GM23338 (cell line): ENCODE data around the gene CDYL2. TPM values are rescaled to one million over a fixed set of nuclear protein-coding genes. Genes with fewer than 3 reads are reported as not detected.

Source experiments
- ATAC-seq: fragments of 200-7000 bp; cut with Tn5 transposase; 3 replicates; pipeline ENCODE4 v1.9.1; 2020
- DNase-seq: peaks from one replicate; pipeline ENCODE4 v3.0.0-alpha.2; 2015; ENCODE audit warnings: low spot score
- H2AFZ ChIP-seq: fragments of 200-600 bp; sonication (generic); 2 replicates; pipeline ENCODE4 v1.8.0; 2016; ENCODE audit warnings: antibody characterized with exemption, mild to moderate bottlenecking, moderate library complexity
- H3F3A ChIP-seq: fragments of 200-600 bp; sonication (generic); replicated peaks from 2 replicates; pipeline ENCODE4 v1.8.0; 2017; ENCODE audit warnings: antibody characterized with exemption, mixed run types, low read depth
- H3K27ac ChIP-seq: fragments of 200-600 bp; sonication (generic); 2 replicates; pipeline ENCODE4 v1.6.1; 2016; ENCODE audit warnings: low read depth
- H3K27me3 ChIP-seq: fragments of 200-600 bp; sonication (generic); 2 replicates; pipeline ENCODE4 v1.8.0; 2016; ENCODE audit warnings: mild to moderate bottlenecking, mixed run types, moderate library complexity; ENCODE audit not compliant: insufficient read depth
- H3K36me3 ChIP-seq: fragments of 200-600 bp; sonication (generic); 2 replicates; pipeline ENCODE4 v1.8.0; 2016; ENCODE audit warnings: mild to moderate bottlenecking; ENCODE audit not compliant: insufficient read depth
- H3K4me1 ChIP-seq: fragments of 200-600 bp; sonication (generic); 2 replicates; pipeline ENCODE4 v1.8.0; 2016; ENCODE audit warnings: mild to moderate bottlenecking, moderate library complexity; ENCODE audit not compliant: insufficient read depth
- H3K4me2 ChIP-seq: fragments of 200-600 bp; sonication (generic); 2 replicates; pipeline ENCODE4 v1.7.1; 2017; ENCODE audit warnings: mixed run types
- H3K4me3 ChIP-seq: fragments of 200-600 bp; sonication (generic); 2 replicates; pipeline ENCODE4 v1.6.1; 2016; ENCODE audit warnings: mixed run types
- H3K79me2 ChIP-seq: fragments of 200-600 bp; sonication (generic); replicated peaks from 2 replicates; pipeline ENCODE4 v1.8.0; 2017; ENCODE audit warnings: mild to moderate bottlenecking; ENCODE audit not compliant: insufficient read depth
- H3K9me2 ChIP-seq: fragments of 200-600 bp; sonication (generic); 2 replicates; pipeline ENCODE4 v1.8.0; 2017; ENCODE audit not compliant: insufficient read depth
- H4K20me1 ChIP-seq: fragments of 200-600 bp; sonication (generic); replicated peaks from 2 replicates; pipeline ENCODE4 v1.8.0; 2017; ENCODE audit warnings: mild to moderate bottlenecking; ENCODE audit not compliant: insufficient read depth
- H3K27ac Mint-ChIP-seq: 2 replicates; pipeline ENCODE4 v1.8.0; 2020; ENCODE audit warnings: inconsistent platforms, mild to moderate bottlenecking, moderate library complexity, mixed read lengths
- H3K27me3 Mint-ChIP-seq: 3 replicates; pipeline ENCODE4 v1.8.0; 2022; ENCODE audit warnings: low read depth, mild to moderate bottlenecking, moderate library complexity, mixed read lengths, inconsistent platforms; ENCODE audit not compliant: insufficient read depth, poor library complexity
- H3K36me3 Mint-ChIP-seq: 3 replicates; pipeline ENCODE4 v1.8.0; 2021; ENCODE audit warnings: low read depth, mild to moderate bottlenecking, inconsistent platforms, moderate library complexity, mixed read lengths
- H3K4me1 Mint-ChIP-seq: 3 replicates; pipeline ENCODE4 v1.8.0; 2020; ENCODE audit warnings: mild to moderate bottlenecking, inconsistent platforms, mixed read lengths
- H3K4me3 Mint-ChIP-seq: 3 replicates; pipeline ENCODE4 v1.8.0; 2021; ENCODE audit warnings: moderate library complexity, mild to moderate bottlenecking, inconsistent platforms, mixed read lengths
- H3K9me3 Mint-ChIP-seq: 3 replicates; pipeline ENCODE4 v1.8.0; 2020; ENCODE audit warnings: moderate library complexity, mild to moderate bottlenecking, inconsistent platforms, mixed read lengths
- CREB1 ChIP-seq: fragments of 250-450 bp; sonication (Bioruptor Pico); IDR thresholded peaks from 2 replicates; pipeline ENCODE4 v1.5.0; 2020; ENCODE audit warnings: low read depth, mild to moderate bottlenecking, moderate library complexity
- ETS1 ChIP-seq: IDR thresholded peaks from 2 replicates; pipeline ENCODE4 v1.6.1; 2016; ENCODE audit warnings: antibody characterized with exemption
- EZH2 ChIP-seq: fragments of 200-600 bp; sonication (generic); IDR thresholded peaks from one replicate; pipeline ENCODE4 v1.8.0; 2017; ENCODE audit warnings: antibody characterized with exemption, mild to moderate bottlenecking, low read depth; ENCODE audit not compliant: unreplicated experiment
- JUNB ChIP-seq: IDR thresholded peaks from one replicate; pipeline ENCODE4 v1.6.1; 2016; ENCODE audit warnings: antibody characterized with exemption; ENCODE audit not compliant: unreplicated experiment
- NANOG ChIP-seq: IDR thresholded peaks from 2 replicates; pipeline ENCODE4 v1.6.1; 2016; ENCODE audit warnings: antibody characterized with exemption, borderline replicate concordance
- STAT1 ChIP-seq: IDR thresholded peaks from one replicate; pipeline ENCODE4 v1.6.1; 2016; ENCODE audit warnings: antibody characterized with exemption; ENCODE audit not compliant: unreplicated experiment
- polyA plus RNA-seq: library from polyadenylated mRNA; unstranded; fragments of >200 nt; fragmentation: Nextera tagmentation; extraction: Ambion mirVana; gene quantifications from 2 replicates; pipeline ENCODE4 v1.2.1, GENCODE V29; 2016
- total RNA-seq: library from RNA; depleted of rRNA; stranded (reverse); fragments of >200 nt; shearing (Covaris generic); gene quantifications from 2 replicates; pipeline ENCODE4 v1.2.3, GENCODE V29; 2014
- TF ChIP-seq, protein P1 (sequence below): IDR thresholded peaks from one replicate; pipeline ENCODE4 v1.6.1; 2018; ENCODE audit warnings: antibody characterized with exemption; ENCODE audit not compliant: unreplicated experiment
- TF ChIP-seq, protein P2 (sequence below), 2 experiments: fragments of 200-600 bp in 1 of 2; sonication (generic) in 1 of 2; conservative IDR thresholded peaks; 2 replicates each; pipeline versions ENCODE4 v1.5.1 to v1.6.1; 2016 to 2017; ENCODE audit warnings: antibody characterized with exemption in 2 of 2, low read depth in 2 of 2, mild to moderate bottlenecking in 2 of 2, moderate library complexity in 1 of 2
- TF ChIP-seq, protein P3 (sequence below): fragments of 250-450 bp; sonication (Bioruptor Pico); IDR thresholded peaks from 2 replicates; pipeline ENCODE4 v1.5.0; 2020; ENCODE audit warnings: mild to moderate bottlenecking, moderate library complexity

CDYL2 gene
- total and polyA plus RNA-seq, 2 experiments from 2014 or later = 0.82 to 4.3 TPM

DNA sequence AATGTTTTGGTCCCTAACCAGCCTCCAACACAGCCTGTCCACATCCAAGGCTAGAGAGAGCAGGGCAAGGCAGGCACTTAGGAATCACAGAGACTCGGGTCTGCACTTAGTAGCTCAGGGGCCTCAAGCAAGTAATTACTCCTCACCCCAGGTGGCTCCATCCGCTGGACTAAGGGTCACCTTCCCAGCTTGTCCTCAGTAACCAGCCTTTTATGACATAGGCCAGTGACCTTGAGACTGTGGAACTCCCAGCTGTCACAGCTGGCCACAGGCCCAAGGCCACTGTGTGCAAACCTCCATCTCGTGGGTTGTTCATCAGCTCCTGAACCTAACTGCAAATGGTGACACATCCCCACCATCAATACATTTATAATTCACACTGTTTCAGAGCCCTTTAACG lies 68.6 kb downstream of the CDYL2 start (continued):
- TF ChIP-seq, protein P1, sequence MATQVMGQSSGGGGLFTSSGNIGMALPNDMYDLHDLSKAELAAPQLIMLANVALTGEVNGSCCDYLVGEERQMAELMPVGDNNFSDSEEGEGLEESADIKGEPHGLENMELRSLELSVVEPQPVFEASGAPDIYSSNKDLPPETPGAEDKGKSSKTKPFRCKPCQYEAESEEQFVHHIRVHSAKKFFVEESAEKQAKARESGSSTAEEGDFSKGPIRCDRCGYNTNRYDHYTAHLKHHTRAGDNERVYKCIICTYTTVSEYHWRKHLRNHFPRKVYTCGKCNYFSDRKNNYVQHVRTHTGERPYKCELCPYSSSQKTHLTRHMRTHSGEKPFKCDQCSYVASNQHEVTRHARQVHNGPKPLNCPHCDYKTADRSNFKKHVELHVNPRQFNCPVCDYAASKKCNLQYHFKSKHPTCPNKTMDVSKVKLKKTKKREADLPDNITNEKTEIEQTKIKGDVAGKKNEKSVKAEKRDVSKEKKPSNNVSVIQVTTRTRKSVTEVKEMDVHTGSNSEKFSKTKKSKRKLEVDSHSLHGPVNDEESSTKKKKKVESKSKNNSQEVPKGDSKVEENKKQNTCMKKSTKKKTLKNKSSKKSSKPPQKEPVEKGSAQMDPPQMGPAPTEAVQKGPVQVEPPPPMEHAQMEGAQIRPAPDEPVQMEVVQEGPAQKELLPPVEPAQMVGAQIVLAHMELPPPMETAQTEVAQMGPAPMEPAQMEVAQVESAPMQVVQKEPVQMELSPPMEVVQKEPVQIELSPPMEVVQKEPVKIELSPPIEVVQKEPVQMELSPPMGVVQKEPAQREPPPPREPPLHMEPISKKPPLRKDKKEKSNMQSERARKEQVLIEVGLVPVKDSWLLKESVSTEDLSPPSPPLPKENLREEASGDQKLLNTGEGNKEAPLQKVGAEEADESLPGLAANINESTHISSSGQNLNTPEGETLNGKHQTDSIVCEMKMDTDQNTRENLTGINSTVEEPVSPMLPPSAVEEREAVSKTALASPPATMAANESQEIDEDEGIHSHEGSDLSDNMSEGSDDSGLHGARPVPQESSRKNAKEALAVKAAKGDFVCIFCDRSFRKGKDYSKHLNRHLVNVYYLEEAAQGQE = no peak
- TF ChIP-seq STAT1 = no peak
- TF ChIP-seq, protein P2, sequence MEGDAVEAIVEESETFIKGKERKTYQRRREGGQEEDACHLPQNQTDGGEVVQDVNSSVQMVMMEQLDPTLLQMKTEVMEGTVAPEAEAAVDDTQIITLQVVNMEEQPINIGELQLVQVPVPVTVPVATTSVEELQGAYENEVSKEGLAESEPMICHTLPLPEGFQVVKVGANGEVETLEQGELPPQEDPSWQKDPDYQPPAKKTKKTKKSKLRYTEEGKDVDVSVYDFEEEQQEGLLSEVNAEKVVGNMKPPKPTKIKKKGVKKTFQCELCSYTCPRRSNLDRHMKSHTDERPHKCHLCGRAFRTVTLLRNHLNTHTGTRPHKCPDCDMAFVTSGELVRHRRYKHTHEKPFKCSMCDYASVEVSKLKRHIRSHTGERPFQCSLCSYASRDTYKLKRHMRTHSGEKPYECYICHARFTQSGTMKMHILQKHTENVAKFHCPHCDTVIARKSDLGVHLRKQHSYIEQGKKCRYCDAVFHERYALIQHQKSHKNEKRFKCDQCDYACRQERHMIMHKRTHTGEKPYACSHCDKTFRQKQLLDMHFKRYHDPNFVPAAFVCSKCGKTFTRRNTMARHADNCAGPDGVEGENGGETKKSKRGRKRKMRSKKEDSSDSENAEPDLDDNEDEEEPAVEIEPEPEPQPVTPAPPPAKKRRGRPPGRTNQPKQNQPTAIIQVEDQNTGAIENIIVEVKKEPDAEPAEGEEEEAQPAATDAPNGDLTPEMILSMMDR (conservative IDR thresholded peaks at IDR 0.05; ENCODE audit: low read depth in 2 of 2) = no peak

DNA sequence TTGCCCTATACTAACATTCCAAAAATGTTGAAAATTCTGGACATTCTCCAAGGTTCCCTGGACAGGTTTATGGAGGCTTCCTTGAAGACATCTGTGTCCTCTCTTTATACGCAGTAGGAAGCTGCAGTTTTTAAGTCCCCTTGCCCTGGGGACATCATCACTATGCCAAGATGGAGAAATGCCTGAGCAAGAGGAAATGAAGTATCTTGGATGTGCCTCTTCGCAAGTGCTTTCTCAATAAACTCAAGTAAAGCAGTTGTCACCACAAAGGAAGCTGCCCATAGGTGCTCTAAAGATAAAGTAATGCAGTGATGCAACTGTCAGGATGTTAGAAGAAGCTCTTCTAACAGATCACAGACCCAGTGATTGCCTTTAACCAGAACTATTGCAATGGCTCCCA lies 71.0 kb downstream of the CDYL2 start:
- Histone ChIP-seq H3K79me2 (no peaks in the 10 kb centered on the region), H2AFZ (no peak overlapping the region), H3K4me3 (no peak overlapping the region), H3K27ac (no peak overlapping the region), H3K4me1 (no peaks in the 10 kb centered on the region), H3K9me2 (peaks cover 9% of the 10 kb centered on the region), H3K36me3 (no peaks in the 10 kb centered on the region), H3K4me2 (no peak overlapping the region), H4K20me1 (no peaks in the 10 kb centered on the region), H3K27me3 (no peaks in the 10 kb centered on the region), H3F3A (no peaks in the 10 kb centered on the region)
- no peaks in the 10 kb centered on the region for H3K27me3 Mint-ChIP-seq
- no peak overlapping the region for H3K27ac Mint-ChIP-seq
- H3K9me3 Mint-ChIP-seq = peaks cover 2% of the 10 kb centered on the region; the same call in 2 of the 3 replicates
- DNase-seq (no peak), ATAC-seq (no peak)
- H3K4me3 Mint-ChIP-seq = no peak overlapping the region
- H3K36me3 Mint-ChIP-seq = no peaks in the 10 kb centered on the region
- H3K4me1 Mint-ChIP-seq = no peaks in the 10 kb centered on the region
- TF ChIP-seq EZH2 (no peak), CREB1 (CRISPR knock-in tag) (no peak), JUNB (no peak), ETS1 (no peak), NANOG (no peak), STAT1 (no peak)
- TF ChIP-seq, protein P3, sequence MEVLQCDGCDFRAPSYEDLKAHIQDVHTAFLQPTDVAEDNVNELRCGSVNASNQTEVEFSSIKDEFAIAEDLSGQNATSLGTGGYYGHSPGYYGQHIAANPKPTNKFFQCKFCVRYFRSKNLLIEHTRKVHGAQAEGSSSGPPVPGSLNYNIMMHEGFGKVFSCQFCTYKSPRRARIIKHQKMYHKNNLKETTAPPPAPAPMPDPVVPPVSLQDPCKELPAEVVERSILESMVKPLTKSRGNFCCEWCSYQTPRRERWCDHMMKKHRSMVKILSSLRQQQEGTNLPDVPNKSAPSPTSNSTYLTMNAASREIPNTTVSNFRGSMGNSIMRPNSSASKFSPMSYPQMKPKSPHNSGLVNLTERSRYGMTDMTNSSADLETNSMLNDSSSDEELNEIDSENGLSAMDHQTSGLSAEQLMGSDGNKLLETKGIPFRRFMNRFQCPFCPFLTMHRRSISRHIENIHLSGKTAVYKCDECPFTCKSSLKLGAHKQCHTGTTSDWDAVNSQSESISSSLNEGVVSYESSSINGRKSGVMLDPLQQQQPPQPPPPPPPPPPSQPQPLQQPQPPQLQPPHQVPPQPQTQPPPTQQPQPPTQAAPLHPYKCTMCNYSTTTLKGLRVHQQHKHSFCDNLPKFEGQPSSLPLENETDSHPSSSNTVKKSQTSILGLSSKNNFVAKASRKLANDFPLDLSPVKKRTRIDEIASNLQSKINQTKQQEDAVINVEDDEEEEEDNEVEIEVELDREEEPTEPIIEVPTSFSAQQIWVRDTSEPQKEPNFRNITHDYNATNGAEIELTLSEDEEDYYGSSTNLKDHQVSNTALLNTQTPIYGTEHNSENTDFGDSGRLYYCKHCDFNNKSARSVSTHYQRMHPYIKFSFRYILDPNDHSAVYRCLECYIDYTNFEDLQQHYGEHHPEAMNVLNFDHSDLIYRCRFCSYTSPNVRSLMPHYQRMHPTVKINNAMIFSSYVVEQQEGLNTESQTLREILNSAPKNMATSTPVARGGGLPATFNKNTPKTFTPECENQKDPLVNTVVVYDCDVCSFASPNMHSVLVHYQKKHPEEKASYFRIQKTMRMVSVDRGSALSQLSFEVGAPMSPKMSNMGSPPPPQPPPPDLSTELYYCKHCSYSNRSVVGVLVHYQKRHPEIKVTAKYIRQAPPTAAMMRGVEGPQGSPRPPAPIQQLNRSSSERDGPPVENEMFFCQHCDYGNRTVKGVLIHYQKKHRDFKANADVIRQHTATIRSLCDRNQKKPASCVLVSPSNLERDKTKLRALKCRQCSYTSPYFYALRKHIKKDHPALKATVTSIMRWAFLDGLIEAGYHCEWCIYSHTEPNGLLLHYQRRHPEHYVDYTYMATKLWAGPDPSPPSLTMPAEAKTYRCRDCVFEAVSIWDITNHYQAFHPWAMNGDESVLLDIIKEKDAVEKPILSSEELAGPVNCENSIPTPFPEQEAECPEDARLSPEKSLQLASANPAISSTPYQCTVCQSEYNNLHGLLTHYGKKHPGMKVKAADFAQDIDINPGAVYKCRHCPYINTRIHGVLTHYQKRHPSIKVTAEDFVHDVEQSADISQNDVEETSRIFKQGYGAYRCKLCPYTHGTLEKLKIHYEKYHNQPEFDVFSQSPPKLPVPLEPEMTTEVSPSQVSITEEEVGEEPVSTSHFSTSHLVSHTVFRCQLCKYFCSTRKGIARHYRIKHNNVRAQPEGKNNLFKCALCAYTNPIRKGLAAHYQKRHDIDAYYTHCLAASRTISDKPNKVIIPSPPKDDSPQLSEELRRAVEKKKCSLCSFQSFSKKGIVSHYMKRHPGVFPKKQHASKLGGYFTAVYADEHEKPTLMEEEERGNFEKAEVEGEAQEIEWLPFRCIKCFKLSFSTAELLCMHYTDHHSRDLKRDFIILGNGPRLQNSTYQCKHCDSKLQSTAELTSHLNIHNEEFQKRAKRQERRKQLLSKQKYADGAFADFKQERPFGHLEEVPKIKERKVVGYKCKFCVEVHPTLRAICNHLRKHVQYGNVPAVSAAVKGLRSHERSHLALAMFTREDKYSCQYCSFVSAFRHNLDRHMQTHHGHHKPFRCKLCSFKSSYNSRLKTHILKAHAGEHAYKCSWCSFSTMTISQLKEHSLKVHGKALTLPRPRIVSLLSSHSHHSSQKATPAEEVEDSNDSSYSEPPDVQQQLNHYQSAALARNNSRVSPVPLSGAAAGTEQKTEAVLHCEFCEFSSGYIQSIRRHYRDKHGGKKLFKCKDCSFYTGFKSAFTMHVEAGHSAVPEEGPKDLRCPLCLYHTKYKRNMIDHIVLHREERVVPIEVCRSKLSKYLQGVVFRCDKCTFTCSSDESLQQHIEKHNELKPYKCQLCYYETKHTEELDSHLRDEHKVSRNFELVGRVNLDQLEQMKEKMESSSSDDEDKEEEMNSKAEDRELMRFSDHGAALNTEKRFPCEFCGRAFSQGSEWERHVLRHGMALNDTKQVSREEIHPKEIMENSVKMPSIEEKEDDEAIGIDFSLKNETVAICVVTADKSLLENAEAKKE (CRISPR knock-in tag) = no peak
